Hepatocyte (in vitro differentiated cells): ENCODE data around the gene ZNF597. TPM values are rescaled to one million over a fixed set of nuclear protein-coding genes. Genes with fewer than 3 reads are reported as not detected.

Experiments used
- DNase-seq: peaks from one replicate; pipeline ENCODE4 v3.0.0-alpha.2; 2016; ENCODE audit warnings: low spot score
- H2AFZ ChIP-seq: fragments of 200-600 bp; sonication (generic); 2 replicates; pipeline ENCODE4 v1.6.0; 2016; ENCODE audit warnings: antibody characterized with exemption, mild to moderate bottlenecking
- H3K27ac ChIP-seq: fragments of 200-600 bp; sonication (generic); 2 replicates; pipeline ENCODE4 v1.5.1; 2016; ENCODE audit warnings: mild to moderate bottlenecking
- H3K27me3 ChIP-seq: fragments of 200-600 bp; sonication (generic); 2 replicates; pipeline ENCODE4 v1.6.1; 2016
- H3K36me3 ChIP-seq: fragments of 200-600 bp; sonication (generic); replicated peaks from 2 replicates; pipeline ENCODE4 v1.5.1; 2016; ENCODE audit warnings: low read depth; ENCODE audit not compliant: insufficient read depth
- H3K4me1 ChIP-seq: fragments of 200-600 bp; sonication (generic); 2 replicates; pipeline ENCODE4 v1.5.1; 2016; ENCODE audit warnings: mild to moderate bottlenecking, moderate library complexity; ENCODE audit not compliant: insufficient read depth
- H3K4me2 ChIP-seq: fragments of 200-600 bp; sonication (generic); 2 replicates; pipeline ENCODE4 v1.6.0; 2016
- H3K4me3 ChIP-seq: fragments of 200-600 bp; sonication (generic); 2 replicates; pipeline ENCODE4 v1.5.1; 2016; ENCODE audit warnings: mild to moderate bottlenecking
- H3K79me2 ChIP-seq: fragments of 200-600 bp; sonication (generic); 2 replicates; pipeline ENCODE4 v1.6.0; 2017; ENCODE audit warnings: mild to moderate bottlenecking
- H3K9me2 ChIP-seq: fragments of 200-600 bp; sonication (generic); replicated peaks from 2 replicates; pipeline ENCODE4 v1.6.0; 2017; ENCODE audit warnings: mild to moderate bottlenecking; ENCODE audit not compliant: insufficient read depth
- H3K9me3 ChIP-seq: fragments of 200-600 bp; sonication (generic); 2 replicates; pipeline ENCODE4 v1.5.1; 2016; ENCODE audit warnings: low read depth, mild to moderate bottlenecking
- H4K20me1 ChIP-seq: fragments of 200-600 bp; sonication (generic); 2 replicates; pipeline ENCODE4 v1.6.0; 2016; ENCODE audit warnings: mild to moderate bottlenecking; ENCODE audit not compliant: insufficient read depth, poor library complexity, severe bottlenecking
- EZH2 ChIP-seq: fragments of 200-600 bp; sonication (generic); IDR thresholded peaks from 2 replicates; pipeline ENCODE4 v1.6.1; 2016; ENCODE audit warnings: antibody characterized with exemption, mild to moderate bottlenecking, borderline replicate concordance
- EZH2phosphoT487 ChIP-seq: fragments of 200-600 bp; sonication (generic); IDR thresholded peaks from one replicate; pipeline ENCODE4 v1.6.1; 2018; ENCODE audit warnings: antibody characterized with exemption, mild to moderate bottlenecking, low read depth, moderate library complexity; ENCODE audit not compliant: unreplicated experiment, severe bottlenecking
- WGBS: methylation state at CpG from one replicate; pipeline ENCODE4 v1.1.6; 2016; ENCODE audit warnings: low lambda C conversion rate; ENCODE audit errors: missing lambda C conversion rate; 5-methylcytosine and 5-hydroxymethylcytosine counted together
- polyA plus RNA-seq: library from polyadenylated mRNA; unstranded; fragments of >200 nt; fragmentation: Nextera tagmentation; extraction: Ambion mirVana; gene quantifications from 2 replicates; pipeline ENCODE4 v1.2.1, GENCODE V29; 2016
- total RNA-seq: library from RNA; depleted of rRNA; stranded (reverse); fragments of >200 nt; gene quantifications from 2 replicates; pipeline ENCODE4 v1.2.3, GENCODE V29; 2014
- TF ChIP-seq, protein P1 (sequence below): fragments of 200-600 bp; sonication (generic); IDR thresholded peaks from 2 replicates; pipeline ENCODE4 v1.5.1; 2016; ENCODE audit warnings: antibody characterized with exemption, mild to moderate bottlenecking; ENCODE audit not compliant: poor library complexity

The ZNF597 gene
- total and polyA plus RNA-seq, 2 experiments from 2014 or later: 2.1 to 4.0 TPM

DNA sequence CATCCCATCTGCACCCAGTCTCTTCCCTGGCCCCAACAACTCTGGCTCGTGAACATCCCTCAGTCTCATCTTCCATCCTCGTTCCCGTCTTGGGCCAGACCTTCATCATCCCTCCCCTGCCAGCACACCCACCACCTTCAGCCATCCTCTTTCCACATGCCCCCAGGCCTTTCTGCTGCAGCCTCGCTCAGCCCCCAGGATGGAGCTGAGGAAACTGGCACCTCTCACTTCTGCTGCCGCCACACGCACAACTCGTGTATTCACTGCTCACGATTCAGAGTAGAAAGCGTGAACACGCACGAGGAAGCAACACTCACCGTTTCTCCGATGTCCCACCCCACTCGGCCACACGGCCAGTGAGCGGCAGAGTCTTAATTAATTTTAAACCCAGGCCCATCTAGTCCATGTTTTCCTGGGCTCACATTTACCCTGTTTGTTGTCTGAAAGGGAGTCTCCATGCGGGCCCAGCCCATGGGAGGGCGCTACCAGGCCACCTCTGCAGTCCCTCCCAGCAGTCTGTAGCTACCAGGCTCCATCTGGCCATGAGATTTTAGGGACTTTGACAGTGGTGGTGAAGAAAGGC, 39.4 kb upstream of the ZNF597 start:
- H3K9me3 ChIP-seq: no peaks in the 10 kb centered on the region
- H3K36me3 ChIP-seq: no peaks in the 10 kb centered on the region

DNA sequence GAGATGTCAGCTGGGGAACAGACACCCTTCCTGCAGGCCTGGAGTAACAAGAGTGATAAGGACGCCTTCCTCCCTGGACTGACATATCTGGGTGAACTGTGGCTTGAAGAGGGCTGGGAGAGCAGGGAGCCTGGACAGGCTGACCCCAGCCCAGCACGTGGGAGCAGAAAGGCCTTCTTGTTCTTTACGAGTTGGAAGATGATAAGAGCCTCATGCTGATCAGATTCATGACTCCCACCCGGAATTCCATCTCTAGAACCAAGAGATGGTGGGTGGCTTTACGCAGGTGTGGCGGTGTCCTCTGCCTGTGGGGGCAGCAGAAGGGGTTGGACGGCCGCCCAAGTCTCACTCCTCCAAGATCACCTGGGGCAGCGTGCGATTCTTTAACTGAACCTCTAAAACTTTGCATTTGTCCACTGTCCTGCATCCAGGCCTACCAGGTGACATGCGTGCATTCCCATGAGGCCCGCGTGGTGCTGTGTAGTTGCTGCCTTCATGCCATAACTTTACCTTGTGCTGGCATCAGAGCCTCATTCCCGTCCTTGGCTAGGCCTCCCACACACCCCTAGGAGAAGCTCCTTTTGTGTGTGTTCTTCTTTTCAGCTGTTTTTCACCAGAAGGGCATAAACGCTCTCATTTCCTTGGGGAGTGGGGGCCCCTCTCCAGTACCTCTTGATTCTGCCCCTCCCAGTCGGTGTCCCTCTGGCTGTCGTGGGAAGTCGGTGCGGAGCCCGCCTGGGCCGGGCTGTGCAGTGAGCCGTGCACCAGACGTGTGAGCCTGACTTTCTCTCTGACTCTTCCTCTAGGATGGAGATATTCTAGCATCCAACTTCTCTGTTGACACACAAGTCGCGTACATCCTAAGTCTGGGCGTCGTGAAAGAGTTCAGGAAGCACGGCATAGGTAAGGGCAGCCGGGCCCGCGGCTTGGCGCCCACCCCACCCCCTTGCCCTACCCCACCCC, 38.7 kb upstream of the ZNF597 start:
- Histone ChIP-seq H3K27me3 (no peaks in the 10 kb centered on the region), H3K4me1 (no peaks in the 10 kb centered on the region), H4K20me1 (peaks cover 15% of the 10 kb centered on the region), H3K4me2 (no peak overlapping the region), H3K36me3 (no peaks in the 10 kb centered on the region), H2AFZ (no peak overlapping the region), H3K9me3 (no peaks in the 10 kb centered on the region), H3K27ac (no peak overlapping the region), H3K79me2 (peaks cover 48% of the 10 kb centered on the region), H3K4me3 (no peak overlapping the region), H3K9me2 (no peaks in the 10 kb centered on the region)
- TF ChIP-seq, protein P1, sequence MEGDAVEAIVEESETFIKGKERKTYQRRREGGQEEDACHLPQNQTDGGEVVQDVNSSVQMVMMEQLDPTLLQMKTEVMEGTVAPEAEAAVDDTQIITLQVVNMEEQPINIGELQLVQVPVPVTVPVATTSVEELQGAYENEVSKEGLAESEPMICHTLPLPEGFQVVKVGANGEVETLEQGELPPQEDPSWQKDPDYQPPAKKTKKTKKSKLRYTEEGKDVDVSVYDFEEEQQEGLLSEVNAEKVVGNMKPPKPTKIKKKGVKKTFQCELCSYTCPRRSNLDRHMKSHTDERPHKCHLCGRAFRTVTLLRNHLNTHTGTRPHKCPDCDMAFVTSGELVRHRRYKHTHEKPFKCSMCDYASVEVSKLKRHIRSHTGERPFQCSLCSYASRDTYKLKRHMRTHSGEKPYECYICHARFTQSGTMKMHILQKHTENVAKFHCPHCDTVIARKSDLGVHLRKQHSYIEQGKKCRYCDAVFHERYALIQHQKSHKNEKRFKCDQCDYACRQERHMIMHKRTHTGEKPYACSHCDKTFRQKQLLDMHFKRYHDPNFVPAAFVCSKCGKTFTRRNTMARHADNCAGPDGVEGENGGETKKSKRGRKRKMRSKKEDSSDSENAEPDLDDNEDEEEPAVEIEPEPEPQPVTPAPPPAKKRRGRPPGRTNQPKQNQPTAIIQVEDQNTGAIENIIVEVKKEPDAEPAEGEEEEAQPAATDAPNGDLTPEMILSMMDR: no peak
- TF ChIP-seq EZH2: no peak
- no peak for TF ChIP-seq EZH2phosphoT487
- no peak for DNase-seq
- WGBS: 90% methylated on average over 31 of the region's 32 CpGs

More for the DNA sequence above, 39.4 kb upstream of the ZNF597 start:
- H3K4me3 ChIP-seq: no peak overlapping the region
- peaks cover 11% of the 10 kb centered on the region for H4K20me1 ChIP-seq
- H3K4me2 ChIP-seq: no peak overlapping the region
- H3K9me2 ChIP-seq: no peaks in the 10 kb centered on the region
- TF ChIP-seq EZH2: no peak
- no peak for TF ChIP-seq EZH2phosphoT487
- TF ChIP-seq, protein P1: no peak
- H2AFZ ChIP-seq: no peak overlapping the region
- no peak for DNase-seq
- 96% methylated on average over 18 of the region's 18 CpGs for WGBS
- no peak overlapping the region for H3K27ac ChIP-seq
- no peaks in the 10 kb centered on the region for H3K27me3 ChIP-seq
- peaks cover 40% of the 10 kb centered on the region for H3K79me2 ChIP-seq
- H3K4me1 ChIP-seq: no peaks in the 10 kb centered on the region

DNA sequence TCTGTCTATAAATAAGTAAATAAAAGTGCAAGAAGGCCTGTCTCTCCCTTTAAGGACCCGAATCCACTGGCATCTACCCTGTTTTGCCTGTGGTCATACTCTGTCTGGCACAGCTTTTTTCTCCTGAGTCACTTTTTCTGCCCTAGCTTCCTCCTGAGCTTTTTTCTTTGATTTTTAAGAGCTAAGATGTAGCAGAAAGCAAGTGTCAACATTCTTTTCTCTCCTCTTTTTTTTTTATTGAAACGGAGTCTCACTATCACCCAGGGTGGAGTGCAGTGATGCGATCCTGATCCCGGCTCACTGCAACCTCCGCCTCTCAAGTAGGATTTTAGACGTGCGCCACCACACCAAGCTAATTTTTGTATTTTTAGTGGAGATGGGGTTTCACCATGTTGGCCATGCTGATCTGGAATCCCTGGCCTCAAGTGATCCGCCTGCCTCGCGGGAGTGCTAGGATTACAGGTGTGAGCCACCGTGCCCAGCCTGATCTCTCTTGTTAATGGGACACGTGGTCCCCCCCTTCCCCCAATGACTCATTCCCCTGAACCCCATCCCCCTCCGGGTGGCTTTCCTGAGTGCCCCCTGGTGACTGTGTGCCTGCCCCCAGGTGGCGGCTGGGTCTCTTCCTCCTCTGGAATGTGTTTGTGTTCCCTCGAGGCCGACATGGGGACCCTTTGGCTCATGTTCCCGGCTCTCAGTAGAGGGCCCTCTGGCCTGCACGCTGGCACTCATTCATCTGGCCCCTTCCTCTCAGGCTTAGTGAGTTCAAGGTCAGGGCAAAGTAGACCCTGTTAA, 37.8 kb upstream of the ZNF597 start:
- no peaks in the 10 kb centered on the region for H3K9me3 ChIP-seq
- 71% methylated on average over 16 of the region's 18 CpGs for WGBS
- TF ChIP-seq EZH2 (no peak), EZH2phosphoT487 (no peak)
- TF ChIP-seq, protein P1: no peak

More for the DNA sequence above, 37.8 kb upstream of the ZNF597 start:
- no peaks in the 10 kb centered on the region for H3K27me3 ChIP-seq
- H3K4me1 ChIP-seq: no peaks in the 10 kb centered on the region
- peaks cover 57% of the 10 kb centered on the region for H3K79me2 ChIP-seq
- peaks cover 23% of the 10 kb centered on the region for H4K20me1 ChIP-seq
- no peak overlapping the region for H3K4me2 ChIP-seq
- H2AFZ ChIP-seq: no peak overlapping the region
- no peak for DNase-seq
- H3K36me3 ChIP-seq: no peaks in the 10 kb centered on the region
- H3K4me3 ChIP-seq: no peak overlapping the region
- no peak overlapping the region for H3K27ac ChIP-seq
- no peaks in the 10 kb centered on the region for H3K9me2 ChIP-seq
